ENCODE results near the gene CAMK2G.

Gene CAMK2G

GRCh38 chr10:73881221-73881919 is 7.0 kb upstream of the CAMK2G start:
- DNase-seq (ENCODE audit: low read depth, low spot score): no peak

- peak; percentile 85 for DNase-seq (ENCODE audit: low read depth, low spot score)
Observed at GRCh38 chr10:73879296-73880173, 5.2 kb upstream of the CAMK2G start.

- no peak for DNase-seq (ENCODE audit: low read depth, low spot score)
Observed at GRCh38 chr10:73878365-73878764, 4.0 kb upstream of the CAMK2G start.

GRCh38 chr10:73877533-73878160 is 3.3 kb upstream of the CAMK2G start:
- DNase-seq (ENCODE audit: low read depth, low spot score): no peak

GRCh38 chr10:73876971-73877370 is 2.6 kb upstream of the CAMK2G start:
- DNase-seq (ENCODE audit: low read depth, low spot score): no peak

- no peak for DNase-seq (ENCODE audit: low read depth, low spot score)
Observed at GRCh38 chr10:73876566-73876965, 2.2 kb upstream of the CAMK2G start.

GRCh38 chr10:73876157-73876556 is 1.8 kb upstream of the CAMK2G start:
- no peak for DNase-seq (ENCODE audit: low read depth, low spot score)

- DNase-seq (ENCODE audit: low read depth, low spot score): peak; percentile 13
Observed at GRCh38 chr10:73875139-73875475, 752 bp upstream of the CAMK2G start.

GRCh38 chr10:73873838-73874215 is 528 bp downstream of the CAMK2G start:
- DNase-seq (ENCODE audit: low read depth, low spot score): no peak

GRCh38 chr10:73873142-73873837 is 1.1 kb downstream of the CAMK2G start:
- DNase-seq (ENCODE audit: low read depth, low spot score): no peak

- no peak for DNase-seq (ENCODE audit: low read depth, low spot score)
Observed at GRCh38 chr10:73872190-73872710, 2.1 kb downstream of the CAMK2G start.

- no peak for DNase-seq (ENCODE audit: low read depth, low spot score)
Observed at GRCh38 chr10:73871295-73872189, 2.8 kb downstream of the CAMK2G start.

- DNase-seq (ENCODE audit: low read depth, low spot score): no peak
Observed at GRCh38 chr10:73868655-73869195, 5.6 kb downstream of the CAMK2G start.

GRCh38 chr10:73867871-73868631 is 6.3 kb downstream of the CAMK2G start:
- no peak for DNase-seq (ENCODE audit: low read depth, low spot score)

GRCh38 chr10:73867126-73867807 is 7.1 kb downstream of the CAMK2G start:
- no peak for DNase-seq (ENCODE audit: low read depth, low spot score)

- DNase-seq (ENCODE audit: low read depth, low spot score): no peak
Observed at GRCh38 chr10:73866621-73867020, 7.7 kb downstream of the CAMK2G start.

GRCh38 chr10:73865459-73866442 is 8.6 kb downstream of the CAMK2G start:
- no peak for DNase-seq (ENCODE audit: low read depth, low spot score)

- DNase-seq (ENCODE audit: low read depth, low spot score): no peak
Observed at GRCh38 chr10:73865107-73865458, 9.3 kb downstream of the CAMK2G start.
